MCF 10A (cell line): ENCODE measurements around the gene PIK3R5. TPM values are rescaled to one million over a fixed set of nuclear protein-coding genes. Genes with fewer than 3 reads are reported as not detected.
A peak's percentile ranks its signal among the peaks of the same experiment; 100 is the strongest.

Experiments used
- BruUV-seq: library from RNA; stranded (reverse); fragments of 400-500 nt; replicated peaks from 2 replicates; lab custom pipeline; 2021; lab: Mats Ljungman, UMichigan
- CTCF ChIA-PET: fragments of 300-600 bp; sonication (Branson Sonifier 250); formaldehyde crosslinking; extraction: SDS; loops from one replicate; lab custom pipeline; 2021; ENCODE audit warnings: antibody characterized with exemption, inconsistent platforms; lab: Yijun Ruan, JAX
- POLR2A ChIA-PET: fragments of 300-600, 350-650 bp; sonication (Branson Sonifier 250); formaldehyde crosslinking; extraction: SDS; loops from one replicate; lab custom pipeline; 2020; ENCODE audit warnings: antibody characterized with exemption, inconsistent platforms; lab: Yijun Ruan, JAX
- DNase-seq: peaks from one replicate; pipeline ENCODE4 v3.0.0-alpha.2; 2018; ENCODE audit not compliant: unreplicated experiment
- H3K27ac Mint-ChIP-seq: one replicate; pipeline ENCODE4 v1.8.0; 2022; ENCODE audit warnings: mild to moderate bottlenecking, low read depth, mixed read lengths; ENCODE audit not compliant: unreplicated experiment
- H3K27me3 Mint-ChIP-seq: one replicate; pipeline ENCODE4 v1.8.0; 2022; ENCODE audit warnings: mixed read lengths; ENCODE audit not compliant: insufficient read depth, unreplicated experiment
- H3K36me3 Mint-ChIP-seq: one replicate; pipeline ENCODE4 v1.8.0; 2022; ENCODE audit warnings: mild to moderate bottlenecking, moderate library complexity, mixed read lengths; ENCODE audit not compliant: insufficient read depth, unreplicated experiment
- H3K4me1 Mint-ChIP-seq: one replicate; pipeline ENCODE4 v1.8.0; 2022; ENCODE audit warnings: mixed read lengths; ENCODE audit not compliant: insufficient read depth, unreplicated experiment
- H3K4me3 Mint-ChIP-seq: one replicate; pipeline ENCODE4 v1.8.0; 2022; ENCODE audit warnings: mild to moderate bottlenecking, moderate library complexity, mixed read lengths; ENCODE audit not compliant: unreplicated experiment
- H3K9me3 Mint-ChIP-seq: one replicate; pipeline ENCODE4 v1.8.0; 2022; ENCODE audit warnings: mixed read lengths; ENCODE audit not compliant: unreplicated experiment
- CTCF ChIP-seq: fragments of 200-600 bp; IDR thresholded peaks from one replicate; pipeline ENCODE4 v1.8.0; 2022; ENCODE audit warnings: antibody characterized with exemption, mild to moderate bottlenecking; ENCODE audit not compliant: unreplicated experiment
- intact Hi-C: fragments of 100-400 bp; cut with micrococcal nuclease; formaldehyde crosslinking; loops from 2 replicates; pipeline ENCODE4 v1.14.1; 2022
- total RNA-seq: library from RNA; stranded (reverse); gene quantifications from 2 replicates; pipeline ENCODE4 v1.2.3, GENCODE V29; 2022

Gene PIK3R5
- total RNA-seq, 1 experiment from 2014 or later, result not detected

GRCh38 chr17:8835106-8835505 lies 130.4 kb downstream of the PIK3R5 start:
- no peaks in the 10 kb centered on the region for H3K36me3 Mint-ChIP-seq
- no TSS peak for BruUV-seq
- no peak for DNase-seq
- H3K4me3 Mint-ChIP-seq, result no peak overlapping the region
- H3K4me1 Mint-ChIP-seq, result peaks cover 9% of the 10 kb centered on the region
- no peak overlapping the region for H3K27ac Mint-ChIP-seq
- peaks cover 8% of the 10 kb centered on the region for H3K9me3 Mint-ChIP-seq
- intact Hi-C loops, result no loop called here
- TF ChIP-seq CTCF, result no peak
- H3K27me3 Mint-ChIP-seq, result no peaks in the 10 kb centered on the region
- ChIA-PET POLR2A (no interaction called here), CTCF (interaction anchor here (1.6 kb wide), 1 partner anchor 15 kb away, joined by 4 read pairs; no protein-coding TSS in a partner anchor)

GRCh38 chr17:8832711-8833352 lies 132.7 kb downstream of the PIK3R5 start:
- POLR2A ChIA-PET, result no interaction called here
- Mint-ChIP-seq H3K36me3 (no peaks in the 10 kb centered on the region), H3K9me3 (peaks cover 8% of the 10 kb centered on the region), H3K4me3 (no peak overlapping the region), H3K27ac (no peak overlapping the region), H3K4me1 (peaks cover 7% of the 10 kb centered on the region), H3K27me3 (no peaks in the 10 kb centered on the region)
- peak; percentile 6 for DNase-seq
- CTCF ChIA-PET, result interaction anchor here (0.6 kb wide), 1 partner anchor 273 kb away, joined by 4 read pairs; no protein-coding TSS in a partner anchor
- BruUV-seq, result no TSS peak
- peak; percentile 38 for TF ChIP-seq CTCF
- intact Hi-C loops, result no loop called here

GRCh38 chr17:8831234-8831849 lies 134.2 kb downstream of the PIK3R5 start:
- no peaks in the 10 kb centered on the region for H3K9me3 Mint-ChIP-seq
- no peak for TF ChIP-seq CTCF
- no peak overlapping the region for H3K27ac Mint-ChIP-seq
- POLR2A ChIA-PET, result no interaction called here
- intact Hi-C loops, result no loop called here
- CTCF ChIA-PET, result no interaction called here
- no peak for DNase-seq
- no TSS peak for BruUV-seq
- H3K36me3 Mint-ChIP-seq, result no peaks in the 10 kb centered on the region
- no peaks in the 10 kb centered on the region for H3K27me3 Mint-ChIP-seq
- H3K4me3 Mint-ChIP-seq, result no peak overlapping the region
- no peaks in the 10 kb centered on the region for H3K4me1 Mint-ChIP-seq

- Mint-ChIP-seq H3K27me3 (no peaks in the 10 kb centered on the region), H3K4me1 (no peaks in the 10 kb centered on the region), H3K9me3 (peaks cover 3% of the 10 kb centered on the region), H3K36me3 (no peaks in the 10 kb centered on the region), H3K4me3 (no peak overlapping the region), H3K27ac (no peak overlapping the region)
- BruUV-seq, result no TSS peak
- ChIA-PET POLR2A (no interaction called here), CTCF (no interaction called here)
- intact Hi-C loops, result no loop called here
- DNase-seq, result no peak
- TF ChIP-seq CTCF, result no peak
Observed at GRCh38 chr17:8830141-8830540, 135.4 kb downstream of the PIK3R5 start.
